ENCODE data around the gene MBD5. TPM values are rescaled to one million over a fixed set of nuclear protein-coding genes. Genes with fewer than 3 reads are reported as not detected.

The MBD5 gene
- total RNA-seq, 1 donor from 2014 or later = 44.9 TPM

DNA sequence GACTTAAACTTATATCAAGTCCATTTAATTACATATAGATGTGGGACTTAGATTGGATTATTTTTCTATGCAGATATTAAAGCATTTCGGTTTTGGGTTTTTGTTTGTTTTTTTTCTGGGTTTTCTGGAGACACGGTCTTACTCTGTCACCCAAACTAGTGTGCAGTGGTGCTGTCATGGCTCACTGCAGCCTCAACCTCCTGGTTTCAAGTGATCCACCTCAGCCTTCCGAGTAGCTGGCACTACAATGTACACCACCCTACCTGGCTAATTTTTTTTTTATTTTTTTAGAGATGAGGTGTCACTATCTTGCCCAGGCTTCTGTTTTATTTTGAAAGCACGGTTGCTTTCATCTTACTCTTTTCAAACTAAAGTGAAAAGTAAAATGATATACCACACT, 281.6 kb downstream of the MBD5 start:
- Mint-ChIP-seq H3K4me3 (ENCODE audit: unreplicated experiment) (no peak overlapping the region), H3K36me3 (ENCODE audit: unreplicated experiment) (no peaks in the 10 kb centered on the region), H3K9me3 (ENCODE audit: unreplicated experiment) (no peaks in the 10 kb centered on the region), H3K27ac (ENCODE audit: unreplicated experiment) (no peak overlapping the region), H3K4me1 (ENCODE audit: unreplicated experiment) (peaks cover 16% of the 10 kb centered on the region), H3K27me3 (ENCODE audit: unreplicated experiment) (no peaks in the 10 kb centered on the region)
- TF ChIP-seq, protein P1, sequence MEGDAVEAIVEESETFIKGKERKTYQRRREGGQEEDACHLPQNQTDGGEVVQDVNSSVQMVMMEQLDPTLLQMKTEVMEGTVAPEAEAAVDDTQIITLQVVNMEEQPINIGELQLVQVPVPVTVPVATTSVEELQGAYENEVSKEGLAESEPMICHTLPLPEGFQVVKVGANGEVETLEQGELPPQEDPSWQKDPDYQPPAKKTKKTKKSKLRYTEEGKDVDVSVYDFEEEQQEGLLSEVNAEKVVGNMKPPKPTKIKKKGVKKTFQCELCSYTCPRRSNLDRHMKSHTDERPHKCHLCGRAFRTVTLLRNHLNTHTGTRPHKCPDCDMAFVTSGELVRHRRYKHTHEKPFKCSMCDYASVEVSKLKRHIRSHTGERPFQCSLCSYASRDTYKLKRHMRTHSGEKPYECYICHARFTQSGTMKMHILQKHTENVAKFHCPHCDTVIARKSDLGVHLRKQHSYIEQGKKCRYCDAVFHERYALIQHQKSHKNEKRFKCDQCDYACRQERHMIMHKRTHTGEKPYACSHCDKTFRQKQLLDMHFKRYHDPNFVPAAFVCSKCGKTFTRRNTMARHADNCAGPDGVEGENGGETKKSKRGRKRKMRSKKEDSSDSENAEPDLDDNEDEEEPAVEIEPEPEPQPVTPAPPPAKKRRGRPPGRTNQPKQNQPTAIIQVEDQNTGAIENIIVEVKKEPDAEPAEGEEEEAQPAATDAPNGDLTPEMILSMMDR (IDR thresholded peaks at IDR 0.05) = no peak
- DNase-seq (ENCODE audit: extremely low spot score, unreplicated experiment) = no peak

DNA sequence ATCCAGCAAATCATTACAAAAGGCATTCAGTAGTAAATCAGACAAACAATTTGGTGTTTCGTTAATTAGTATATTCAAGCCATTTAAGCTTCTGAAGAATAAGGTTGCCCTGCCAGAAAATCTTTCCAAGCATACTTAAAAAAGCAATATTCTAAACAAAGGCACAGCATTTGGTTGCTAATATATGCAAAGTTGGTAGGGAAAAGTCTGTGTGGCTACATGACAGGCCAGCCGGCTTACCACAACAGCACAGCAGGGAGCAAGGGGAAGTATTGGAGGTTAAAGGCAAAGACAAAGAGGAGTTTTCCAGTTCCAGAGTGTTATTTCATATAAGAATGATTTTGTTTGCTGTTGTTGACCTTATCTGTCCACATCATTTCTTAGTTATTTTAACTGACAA, 282.3 kb downstream of the MBD5 start:
- Mint-ChIP-seq H3K36me3 (ENCODE audit: unreplicated experiment) (no peaks in the 10 kb centered on the region), H3K4me1 (ENCODE audit: unreplicated experiment) (peaks cover 16% of the 10 kb centered on the region), H3K4me3 (ENCODE audit: unreplicated experiment) (no peak overlapping the region), H3K27me3 (ENCODE audit: unreplicated experiment) (no peaks in the 10 kb centered on the region), H3K9me3 (ENCODE audit: unreplicated experiment) (no peaks in the 10 kb centered on the region), H3K27ac (ENCODE audit: unreplicated experiment) (no peak overlapping the region)
- TF ChIP-seq, protein P1 (IDR thresholded peaks at IDR 0.05) = no peak
- no peak for DNase-seq (ENCODE audit: extremely low spot score, unreplicated experiment)

DNA sequence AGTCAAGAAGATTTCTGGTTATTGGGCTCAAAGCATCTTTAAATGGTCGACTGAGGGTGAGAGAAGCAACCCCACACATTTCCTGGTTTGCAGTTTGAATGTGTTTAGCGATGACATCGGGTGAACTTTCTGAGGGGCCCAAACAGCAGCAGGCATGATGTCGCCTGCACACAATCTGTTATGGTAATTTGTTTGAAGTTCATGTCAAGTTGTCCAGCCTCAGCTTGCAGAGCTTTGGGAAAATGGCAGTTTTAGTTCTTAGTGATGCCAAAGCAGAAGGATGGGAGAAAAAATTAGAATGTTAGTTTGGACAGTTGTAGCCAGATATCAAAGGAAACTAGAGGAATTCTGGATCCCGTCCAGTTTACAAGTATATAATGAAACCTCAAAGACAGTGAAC, 284.6 kb downstream of the MBD5 start:
- Mint-ChIP-seq H3K27ac (ENCODE audit: unreplicated experiment) (no peak overlapping the region), H3K36me3 (ENCODE audit: unreplicated experiment) (no peaks in the 10 kb centered on the region), H3K4me3 (ENCODE audit: unreplicated experiment) (no peak overlapping the region), H3K4me1 (ENCODE audit: unreplicated experiment) (peaks cover 9% of the 10 kb centered on the region), H3K27me3 (ENCODE audit: unreplicated experiment) (no peaks in the 10 kb centered on the region), H3K9me3 (ENCODE audit: unreplicated experiment) (no peaks in the 10 kb centered on the region)
- TF ChIP-seq, protein P1 (IDR thresholded peaks at IDR 0.05) = no peak
- no peak for DNase-seq (ENCODE audit: extremely low spot score, unreplicated experiment)

DNA sequence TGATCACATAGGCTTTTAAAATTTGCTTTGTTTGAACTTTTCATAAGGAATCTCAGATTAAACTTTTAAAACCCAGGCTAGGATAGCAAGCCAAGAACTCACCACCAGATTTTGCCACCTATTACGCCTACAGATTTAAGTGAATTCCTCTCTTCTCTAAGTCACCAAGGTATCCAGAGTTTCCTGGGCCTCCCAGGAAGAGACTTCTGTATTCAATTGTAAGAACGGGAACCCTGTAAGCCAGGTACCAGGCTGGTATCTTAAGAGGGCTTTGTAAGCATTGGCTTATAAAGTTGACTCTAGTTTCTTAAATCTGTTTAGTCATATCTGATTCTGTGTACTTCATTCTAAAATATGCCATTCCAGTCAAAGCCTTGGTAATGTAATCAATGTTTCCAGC, 285.1 kb downstream of the MBD5 start:
- H3K4me3 Mint-ChIP-seq (ENCODE audit: unreplicated experiment) = no peak overlapping the region
- DNase-seq (ENCODE audit: extremely low spot score, unreplicated experiment) = no peak

DNA sequence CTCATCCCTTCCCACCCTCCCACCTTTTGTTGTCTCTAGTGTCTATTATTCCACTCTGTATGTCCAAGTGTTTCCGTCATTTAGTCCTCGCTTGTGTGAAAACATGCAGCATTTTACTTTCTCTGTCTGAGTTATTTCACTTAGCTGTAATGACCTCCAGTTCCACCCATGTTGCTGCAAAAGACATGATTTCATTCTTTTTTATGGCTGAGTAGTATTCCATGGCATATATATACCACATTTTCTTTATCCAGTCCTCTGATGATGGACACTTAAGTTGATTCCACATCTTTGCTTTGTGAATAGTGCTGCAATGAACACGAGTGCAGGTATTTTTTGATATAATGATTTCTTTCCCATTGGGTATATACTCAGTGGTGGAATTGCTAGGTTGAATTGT, 296.7 kb downstream of the MBD5 start:
- no peaks in the 10 kb centered on the region for H3K27me3 Mint-ChIP-seq (ENCODE audit: unreplicated experiment)

More for the DNA sequence above, 285.1 kb downstream of the MBD5 start:
- TF ChIP-seq, protein P1 (IDR thresholded peaks at IDR 0.05) = no peak
- H3K27me3 Mint-ChIP-seq (ENCODE audit: unreplicated experiment) = no peaks in the 10 kb centered on the region
- no peaks in the 10 kb centered on the region for H3K9me3 Mint-ChIP-seq (ENCODE audit: unreplicated experiment)
- peaks cover 5% of the 10 kb centered on the region for H3K4me1 Mint-ChIP-seq (ENCODE audit: unreplicated experiment)
- H3K27ac Mint-ChIP-seq (ENCODE audit: unreplicated experiment) = no peak overlapping the region
- H3K36me3 Mint-ChIP-seq (ENCODE audit: unreplicated experiment) = no peaks in the 10 kb centered on the region

More for the DNA sequence above, 296.7 kb downstream of the MBD5 start:
- Mint-ChIP-seq H3K36me3 (ENCODE audit: unreplicated experiment) (no peaks in the 10 kb centered on the region), H3K9me3 (ENCODE audit: unreplicated experiment) (peaks cover 7% of the 10 kb centered on the region), H3K4me3 (ENCODE audit: unreplicated experiment) (no peak overlapping the region), H3K27ac (ENCODE audit: unreplicated experiment) (no peak overlapping the region), H3K4me1 (ENCODE audit: unreplicated experiment) (no peaks in the 10 kb centered on the region)
- no peak for DNase-seq (ENCODE audit: extremely low spot score, unreplicated experiment)
- TF ChIP-seq, protein P1 (IDR thresholded peaks at IDR 0.05) = no peak

Measured in osteocyte (in vitro differentiated cells).